K562 (cell line): ENCODE measurements around the gene ZNF679. TPM values are rescaled to one million over a fixed set of nuclear protein-coding genes. Genes with fewer than 3 reads are reported as not detected.

Source experiments
- ATAC-seq: fragments of 200-7000 bp; cut with Tn5 transposase; 3 replicates; pipeline ENCODE4 v1.9.1; 2020; ENCODE audit warnings: moderate library complexity
- BruUV-seq: library from RNA; stranded (reverse); fragments of 400-500 nt; replicated peaks from 2 replicates; lab custom pipeline; 2021; lab: Mats Ljungman, UMichigan
- CTCF ChIA-PET: fragments of 300-600 bp; formaldehyde crosslinking; extraction: SDS; loops from one replicate; lab custom pipeline; 2021; ENCODE audit warnings: low intra/inter-chr PET ratio; lab: Yijun Ruan, JAX
- POLR2A ChIA-PET: fragments of 300-600, 350-650 bp; sonication (Branson Sonifier 250); formaldehyde crosslinking; extraction: SDS; loops from one replicate; lab custom pipeline; 2021; ENCODE audit warnings: antibody characterized with exemption, inconsistent platforms; lab: Yijun Ruan, JAX
- DNase-seq, 4 experiments: peaks; one replicate each; pipeline versions ENCODE4 v3.0.0 to v3.0.0-alpha.2; 2011 to 2018; ENCODE audit warnings: low spot score in 3 of 4, mixed read lengths in 3 of 4; ENCODE audit errors: extremely low read depth in 1 of 4
- FAIRE-seq: peaks from 2 replicates; lab custom pipeline; 2011; peaks lifted over from hg19 to GRCh38; lab: Jason Lieb, UNC
- H2AFZ ChIP-seq: 2 replicates; pipeline ENCODE4 v1.6.0; 2011; ENCODE audit warnings: low read depth, low read length, control low read depth, inconsistent platforms
- H3K27ac ChIP-seq: fragments of 200-600 bp; 3 replicates; pipeline ENCODE4 v1.8.0; 2011; ENCODE audit warnings: low read depth, mild to moderate bottlenecking, control low read depth, inconsistent platforms, low read length, moderate library complexity, mixed read lengths; ENCODE audit errors: extremely low read depth
- H3K27me3 ChIP-seq, 2 experiments: fragments of 300-600 bp in 1 of 2; 2 replicates in 1 of 2; 3 replicates in 1 of 2; pipeline versions ENCODE4 v1.6.0 to v1.8.0; 2011; ENCODE audit warnings: inconsistent platforms in 2 of 2, low read length in 2 of 2, mild to moderate bottlenecking in 1 of 2, mixed read lengths in 1 of 2, moderate library complexity in 1 of 2; ENCODE audit not compliant: control insufficient read depth in 2 of 2, insufficient read depth in 2 of 2
- H3K36me3 ChIP-seq: fragments of 300-600 bp; 3 replicates; pipeline ENCODE4 v1.8.0; 2011; ENCODE audit warnings: mild to moderate bottlenecking, low read length, inconsistent platforms; ENCODE audit not compliant: control insufficient read depth, insufficient read depth
- H3K4me1 ChIP-seq, 2 experiments: fragments of 200-600 bp in 1 of 2; replicated peaks in 1 of 2; 2 replicates in 1 of 2; 3 replicates in 1 of 2; pipeline versions ENCODE4 v1.5.1 to v1.8.0; 2011; ENCODE audit warnings: inconsistent platforms in 2 of 2, low read length in 2 of 2, mild to moderate bottlenecking in 1 of 2, mixed read lengths in 1 of 2, moderate library complexity in 1 of 2; ENCODE audit not compliant: control insufficient read depth in 2 of 2, insufficient read depth in 2 of 2
- H3K4me2 ChIP-seq: 2 replicates; pipeline ENCODE4 v1.6.1; 2011; ENCODE audit warnings: low read length, control low read depth, inconsistent platforms, mixed read lengths; ENCODE audit not compliant: insufficient read depth
- H3K4me3 ChIP-seq: fragments of 200-600 bp; sonication (generic), shearing (Covaris generic); 2 replicates; pipeline ENCODE4 v1.5.1; 2016; ENCODE audit warnings: control low read depth, inconsistent platforms
- H3K79me2 ChIP-seq: fragments of 200-600 bp; 3 replicates; pipeline ENCODE4 v1.8.0; 2011; ENCODE audit warnings: low read length, inconsistent platforms; ENCODE audit not compliant: control insufficient read depth, insufficient read depth
- H3K9ac ChIP-seq, 2 experiments: 2 replicates each; pipeline versions ENCODE4 v1.6.0 to v1.6.1; 2011; ENCODE audit warnings: low read depth in 2 of 2, low read length in 2 of 2, control low read depth in 1 of 2, inconsistent platforms in 1 of 2, mild to moderate bottlenecking in 1 of 2, mixed read lengths in 1 of 2; ENCODE audit not compliant: insufficient read depth in 1 of 2
- H3K9me1 ChIP-seq: one replicate; pipeline ENCODE4 v1.6.0; 2011; ENCODE audit warnings: inconsistent platforms, mild to moderate bottlenecking, low read length, moderate library complexity; ENCODE audit not compliant: control insufficient read depth, insufficient read depth
- H3K9me3 ChIP-seq: replicated peaks from 2 replicates; pipeline ENCODE4 v1.5.1; 2011; ENCODE audit warnings: low read depth, low read length, inconsistent platforms; ENCODE audit not compliant: control insufficient read depth, insufficient read depth
- H4K20me1 ChIP-seq: replicated peaks from 2 replicates; pipeline ENCODE4 v1.6.1; 2011; ENCODE audit warnings: low read length, inconsistent platforms, mixed read lengths; ENCODE audit not compliant: control insufficient read depth, insufficient read depth
- BDP1 ChIP-seq: IDR thresholded peaks from 3 replicates; pipeline ENCODE4 v1.6.1; 2011; ENCODE audit not compliant: insufficient read length, insufficient read depth
- BRCA1 ChIP-seq, 2 experiments: fragments of 450-650 bp in 1 of 2; sonication (generic) in 1 of 2; formaldehyde crosslinking in 1 of 2; IDR thresholded peaks; 2 replicates each; pipeline versions ENCODE4 v1.5.0 to v1.6.1; 2017 to 2020; ENCODE audit warnings: mild to moderate bottlenecking in 1 of 2, missing genetic modification reagents in 1 of 2
- BRF2 ChIP-seq: IDR thresholded peaks from 3 replicates; pipeline ENCODE4 v1.6.1; 2011; ENCODE audit warnings: borderline replicate concordance, mild to moderate bottlenecking; ENCODE audit not compliant: insufficient read length, insufficient read depth
- LEF1 ChIP-seq: fragments of 450-650 bp; IDR thresholded peaks from 2 replicates; pipeline ENCODE4 v1.6.1; 2016; ENCODE audit warnings: mild to moderate bottlenecking
- MAFF ChIP-seq: IDR thresholded peaks from 2 replicates; pipeline ENCODE4 v1.6.1; 2012; ENCODE audit warnings: low read length, improper control_type of control experiment
- NR2F6 ChIP-seq: fragments of 450-650 bp; formaldehyde crosslinking; IDR thresholded peaks from 2 replicates; pipeline ENCODE4 v1.4.0; 2020; ENCODE audit warnings: mild to moderate bottlenecking
- NR4A1 ChIP-seq, 2 experiments: fragments of 250-450 bp in 1 of 2; fragments of 450-650 bp in 1 of 2; sonication (Bioruptor Pico) in 1 of 2; IDR thresholded peaks; 2 replicates each; pipeline versions ENCODE4 v1.4.0 to v1.6.1; 2016 to 2020; ENCODE audit warnings: mild to moderate bottlenecking in 2 of 2, missing compliant biosample characterization in 1 of 2, missing genetic modification characterization in 1 of 2, moderate library complexity in 1 of 2
- SMARCC2 ChIP-seq: fragments of 450-650 bp; IDR thresholded peaks from 2 replicates; pipeline ENCODE4 v1.6.1; 2017; ENCODE audit warnings: antibody characterized with exemption, moderate library complexity, mild to moderate bottlenecking, low read depth
- ZBTB2 ChIP-seq: fragments of 450-650 bp; IDR thresholded peaks from 2 replicates; pipeline ENCODE4 v1.6.1; 2016; ENCODE audit warnings: antibody characterized with exemption
- ZEB2 ChIP-seq: fragments of 450-650 bp; IDR thresholded peaks from 2 replicates; pipeline ENCODE4 v1.6.1; 2016
- ZNF143 ChIP-seq: sonication (generic); formaldehyde crosslinking; IDR thresholded peaks from 2 replicates; pipeline ENCODE4 v1.9.0; 2022; ENCODE audit warnings: mild to moderate bottlenecking, missing genetic modification reagents
- ZNF263 ChIP-seq: sonication (generic); formaldehyde crosslinking; IDR thresholded peaks from 2 replicates; pipeline ENCODE4 v1.8.0; 2022; ENCODE audit warnings: mild to moderate bottlenecking, missing genetic modification reagents, borderline replicate concordance
- ZSCAN29 ChIP-seq: fragments of 450-650 bp; IDR thresholded peaks from 2 replicates; pipeline ENCODE4 v1.6.1; 2017
- WGBS: fragments of 100-300 bp; shearing (Covaris generic); methylation state at CpG from one replicate; pipeline ENCODE4 v1.1.6; 2016; ENCODE audit warnings: low coverage, mixed read lengths; ENCODE audit not compliant: insufficient coverage; ENCODE audit errors: missing lambda C conversion rate; 5-methylcytosine and 5-hydroxymethylcytosine counted together
- in situ Hi-C: fragments of 300-500 bp; cut with MboI; formaldehyde crosslinking; loops from 4 replicates; pipeline ENCODE4 v1.15.0; 2018; ENCODE audit warnings: inconsistent platforms, mixed read lengths
- intact Hi-C: fragments of 100-400 bp; cut with micrococcal nuclease; formaldehyde crosslinking; loops from 2 replicates; pipeline ENCODE4 v1.14.2; 2022
- polyA plus RNA-seq, 8 experiments: library from polyadenylated mRNA; depleted of rRNA in 4 of 8; stranded (reverse) in 5 of 8; unstranded in 3 of 8; fragments of >200 nt; fragmentation: Nextera tagmentation in 2 of 8; fragmentation: Illumina TruSeq in 1 of 8; extraction: Ambion mirVana in 2 of 8; extraction: Trizol in 1 of 8; gene quantifications; 2 replicates each; pipeline versions ENCODE4 v1.2.1 to v1.2.3, GENCODE V29; 2011 to 2014; ENCODE audit warnings: inconsistent platforms in 1 of 8, missing spikeins in 1 of 8
- total RNA-seq, 7 experiments: library from RNA; depleted of rRNA in 6 of 7; stranded (reverse); fragments of >200 nt in 6 of 7; fragmentation: Illumina TruSeq in 2 of 7; extraction: Trizol in 2 of 7; gene quantifications; 2 replicates each; pipeline versions ENCODE4 v1.2.1 to v1.2.3, GENCODE V29; 2011 to 2021; ENCODE audit warnings: low replicate concordance in 1 of 7

Gene ZNF679
- total and polyA plus RNA-seq, 9 of the 15 experiments (the other 6 are each of a cell fraction or from before 2014, with no cell fraction given): not detected

GRCh38 chr7:64312826-64313225 lies 84.6 kb downstream of the ZNF679 start:
- no peaks in the 10 kb centered on the region for H3K9me3 ChIP-seq
- H4K20me1 ChIP-seq: no peaks in the 10 kb centered on the region
- no peak overlapping the region for H2AFZ ChIP-seq
- no peaks in the 10 kb centered on the region for H3K9me1 ChIP-seq
- TF ChIP-seq ZSCAN29 (no peak), ZNF143 (no peak), BRF2 (no peak), LEF1 (no peak), BDP1 (no peak), ZEB2 (no peak), NR2F6 (CRISPR knock-in tag) (no peak), SMARCC2 (no peak), NR4A1 (CRISPR knock-in tag; IDR thresholded peaks at IDR 0.05) (no peak), NR4A1 (tag; IDR thresholded peaks at IDR 0.05) (no peak), ZNF263 (CRISPR knock-in tag) (no peak), MAFF (no peak), BRCA1 (IDR thresholded peaks at IDR 0.05) (no peak), BRCA1 (CRISPR knock-in tag; IDR thresholded peaks at IDR 0.05) (no peak), ZBTB2 (no peak)
- TF ChIP-seq, all 486 proteins: peak for 0
- Histone ChIP-seq H3K4me2 (no peak overlapping the region), H3K36me3 (no peaks in the 10 kb centered on the region), H3K79me2 (peaks cover 40% of the 10 kb centered on the region), H3K27ac (no peak overlapping the region), H3K4me1 (no peaks in the 10 kb centered on the region; a peak in 2 of 5 replicates), H3K9ac (no peak overlapping the region), H3K4me3 (no peak overlapping the region), H3K27me3 (no peaks in the 10 kb centered on the region)
- 20% methylated on average over 2 of the region's 2 CpGs for WGBS
- no peak for FAIRE-seq
- no TSS peak for BruUV-seq
- CTCF ChIA-PET: no interaction called here
- DNase-seq: no peak
- intact Hi-C loops: no loop called here
- POLR2A ChIA-PET: no interaction called here
- no peak for ATAC-seq
- in situ Hi-C loops: no loop called here
